ENCODE results near the gene FAM9B.
"Not testable (repeated sequence)": the region's sequence is repeated elsewhere in the genome, so short reads cannot be mapped to it uniquely, and the experiment has no call there.

Gene FAM9B

DNA sequence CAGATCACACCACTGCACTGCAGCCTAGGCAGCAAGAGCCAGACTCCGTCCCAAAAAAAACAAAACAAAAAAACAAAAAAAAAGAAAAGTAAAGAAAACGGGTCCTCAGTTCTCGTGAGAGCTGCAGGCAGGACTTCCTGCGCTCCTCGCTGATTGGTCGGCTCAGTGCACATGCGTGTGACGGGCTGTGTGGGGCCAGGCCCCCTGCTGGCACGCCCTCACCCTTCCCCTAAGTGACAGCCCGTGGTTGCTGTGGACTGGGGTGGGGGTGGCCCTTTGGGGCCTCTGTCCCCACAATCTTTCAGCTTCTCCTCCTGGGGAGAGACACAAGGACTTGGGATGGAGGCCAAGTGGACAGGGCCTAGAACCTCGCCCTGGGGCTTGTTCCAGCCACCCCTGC lies at the start of gene FAM9B:
Gene FAM9B (minus strand): TSS at position 139 of the 400 bp plus-strand sequence. CDS start 1,141 bp downstream, outside the sequence.
- no peak for DNase-seq (ENCODE audit: low read depth in 4 of 4, low spot score in 1 of 4)

DNA sequence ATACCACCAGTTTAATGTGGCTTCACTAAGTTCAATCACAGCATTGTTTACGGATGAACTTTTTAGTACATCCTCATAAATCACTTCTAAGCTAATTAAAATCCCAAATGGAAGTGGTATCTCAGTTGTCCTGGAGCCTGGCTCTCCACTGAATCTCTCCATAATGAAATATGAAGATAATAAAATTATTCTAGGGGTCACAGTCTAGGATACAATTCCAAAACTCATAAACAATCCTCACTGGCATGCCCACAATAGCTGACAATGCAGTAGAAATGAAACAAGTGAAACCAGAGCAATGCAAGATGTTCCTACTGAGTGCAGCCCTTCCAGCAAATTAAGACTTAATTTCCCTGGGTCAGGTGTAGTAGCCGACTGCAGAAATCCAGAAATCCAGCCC lies 47.3 kb upstream of the FAM9B start:
- no peak for DNase-seq (ENCODE audit: low read depth in 4 of 4, low spot score in 1 of 4)

DNA sequence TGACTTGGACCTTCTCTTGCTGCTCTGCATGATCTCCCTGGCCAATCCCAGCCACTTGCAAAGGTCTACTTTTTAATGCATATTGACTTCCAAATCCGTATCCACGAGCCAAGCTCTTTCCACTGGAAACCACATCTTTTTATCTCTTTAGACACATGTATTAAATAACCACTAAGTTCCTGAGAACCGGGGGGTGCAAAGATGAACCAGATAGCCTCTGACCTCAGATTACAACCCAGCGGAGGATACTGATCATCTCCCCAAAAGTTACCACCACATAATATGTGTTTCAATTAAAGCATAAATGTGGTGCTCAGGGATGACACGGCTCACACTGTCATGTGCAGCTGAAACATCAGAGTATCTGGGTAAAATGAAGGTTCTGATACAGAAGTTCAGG lies 40.4 kb upstream of the FAM9B start:
- DNase-seq (ENCODE audit: low read depth in 4 of 4, low spot score in 1 of 4) = no peak

DNA sequence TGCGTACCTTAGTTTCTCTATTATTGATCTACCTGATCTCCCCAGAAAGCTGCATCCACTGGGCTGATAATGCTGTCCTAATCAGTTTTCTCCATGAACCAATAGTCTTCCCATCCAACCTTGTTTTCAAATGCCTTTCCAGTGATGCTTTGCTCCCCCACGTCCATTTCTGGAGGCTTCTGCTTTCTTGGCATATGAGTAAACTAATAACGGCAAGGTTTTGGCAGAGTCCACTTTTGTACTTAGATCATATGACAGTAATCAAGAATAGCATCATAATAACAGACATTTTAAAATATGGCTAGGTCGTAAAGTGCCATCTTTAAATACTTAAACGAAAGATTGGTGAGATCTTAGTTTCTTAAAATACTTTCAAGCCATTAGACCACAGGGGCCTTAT lies 38.4 kb upstream of the FAM9B start:
- no peak for DNase-seq (ENCODE audit: low read depth in 4 of 4, low spot score in 1 of 4)

DNA sequence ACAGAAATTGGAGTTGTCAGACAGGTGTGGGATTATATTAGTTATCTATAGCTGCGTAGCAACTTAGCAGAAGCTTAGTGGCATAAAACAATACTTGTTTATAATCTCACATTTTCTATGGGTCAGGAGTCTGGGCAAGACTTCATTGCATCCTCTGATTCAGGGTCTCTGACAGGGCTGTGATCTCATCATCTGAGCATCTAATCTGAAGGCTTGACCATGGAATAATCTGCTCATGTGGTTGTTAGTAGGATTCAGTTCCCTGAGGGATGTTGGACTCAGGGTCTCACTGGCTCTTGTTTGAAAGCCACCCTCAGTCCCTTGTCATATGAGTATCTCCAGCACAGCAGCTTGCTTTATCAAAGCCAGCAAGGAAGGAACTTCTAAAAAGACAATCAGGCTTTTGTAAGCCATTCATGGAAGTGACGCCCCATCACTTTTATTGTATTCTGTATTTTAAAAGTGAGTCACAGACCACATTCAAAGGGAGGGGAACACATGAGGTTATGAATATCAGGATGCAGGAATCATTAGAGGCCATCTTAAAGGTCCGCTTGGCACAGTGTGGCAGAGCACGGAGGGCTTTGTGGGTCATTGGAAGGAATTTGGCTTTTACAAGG lies 37.2 kb upstream of the FAM9B start:
- no peak for DNase-seq (ENCODE audit: low read depth in 4 of 4, low spot score in 1 of 4)

DNA sequence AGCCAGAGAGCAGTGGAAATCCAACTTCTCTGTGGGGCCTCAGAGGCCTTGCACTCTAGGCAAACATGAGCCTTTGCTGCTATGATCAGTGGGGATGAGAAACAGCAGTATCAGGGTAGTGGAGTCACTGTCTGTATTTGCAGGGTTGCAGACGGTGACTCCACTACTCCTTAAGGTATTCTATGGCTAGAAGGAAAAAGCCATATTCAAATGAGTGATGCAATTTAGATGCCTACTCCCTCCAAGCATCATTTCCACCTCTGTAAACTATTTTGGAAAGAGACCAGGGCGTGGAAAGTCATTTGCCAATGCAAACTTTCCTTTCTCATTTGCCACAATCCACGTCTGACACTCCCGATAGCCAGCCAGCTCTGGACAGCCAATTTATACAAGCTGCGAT lies 35.6 kb upstream of the FAM9B start:
- no peak for DNase-seq (ENCODE audit: low read depth in 4 of 4, low spot score in 1 of 4)

DNA sequence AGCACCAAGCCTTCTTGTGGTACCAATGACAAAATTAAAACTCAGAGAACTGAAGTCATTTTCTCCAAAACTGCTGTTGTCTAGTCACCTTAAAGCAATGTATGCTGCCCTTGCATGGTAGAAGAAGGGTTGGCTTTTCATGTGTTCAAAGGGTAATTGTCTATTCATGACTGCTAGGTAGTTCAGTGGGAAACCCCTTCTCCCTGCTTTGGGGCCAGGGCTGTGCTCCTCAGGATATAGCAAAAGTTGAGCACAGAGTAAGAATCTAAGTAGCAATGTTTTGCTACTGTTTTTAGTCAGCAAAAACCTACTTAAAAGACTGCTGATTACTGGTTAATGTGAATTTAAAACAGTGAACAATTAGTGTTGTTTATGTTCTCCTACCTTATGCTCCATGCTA lies 30.8 kb upstream of the FAM9B start:
- DNase-seq (ENCODE audit: low read depth in 4 of 4, low spot score in 1 of 4) = no peak

DNA sequence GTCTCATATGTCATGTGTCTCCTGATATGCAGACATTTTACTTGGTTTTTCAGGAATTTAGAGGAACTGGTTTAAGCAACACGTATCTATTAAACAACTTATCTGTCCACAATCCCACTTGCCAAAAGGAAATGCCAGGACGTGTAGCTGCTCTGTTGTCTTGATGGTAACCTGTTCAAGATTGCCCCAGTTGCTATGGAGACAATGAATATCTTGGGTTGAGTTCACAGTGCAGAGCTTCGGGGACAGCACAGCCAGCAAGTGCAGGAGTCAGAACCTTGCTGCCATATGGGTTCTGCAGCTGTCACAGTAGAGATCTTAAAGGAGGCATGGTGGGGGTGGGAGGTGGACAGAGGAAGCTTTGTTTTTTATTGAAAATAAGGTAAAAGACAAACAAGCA lies 28.7 kb upstream of the FAM9B start:
- DNase-seq (ENCODE audit: low read depth in 4 of 4, low spot score in 1 of 4) = no peak

DNA sequence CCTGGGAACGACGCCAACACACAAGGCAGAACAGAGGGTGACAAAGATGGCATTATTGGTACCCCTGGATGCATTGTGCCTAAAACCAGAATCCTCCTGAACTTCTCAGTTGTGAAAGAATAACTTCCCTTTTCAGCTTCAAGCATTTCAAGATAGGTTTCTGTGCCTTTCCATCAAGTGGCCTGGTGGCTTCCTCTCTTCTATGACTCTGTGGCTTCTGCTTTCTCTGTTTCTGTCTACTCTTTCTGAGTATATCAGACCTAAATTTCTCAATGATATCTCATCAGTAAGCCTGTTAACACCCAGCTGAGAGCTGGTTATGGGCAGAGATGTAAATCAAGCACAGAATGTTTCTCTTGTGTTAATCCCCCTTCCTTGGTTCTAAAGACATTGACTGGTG lies 21.4 kb upstream of the FAM9B start:
- no peak for DNase-seq (ENCODE audit: low read depth in 4 of 4, low spot score in 1 of 4)

DNA sequence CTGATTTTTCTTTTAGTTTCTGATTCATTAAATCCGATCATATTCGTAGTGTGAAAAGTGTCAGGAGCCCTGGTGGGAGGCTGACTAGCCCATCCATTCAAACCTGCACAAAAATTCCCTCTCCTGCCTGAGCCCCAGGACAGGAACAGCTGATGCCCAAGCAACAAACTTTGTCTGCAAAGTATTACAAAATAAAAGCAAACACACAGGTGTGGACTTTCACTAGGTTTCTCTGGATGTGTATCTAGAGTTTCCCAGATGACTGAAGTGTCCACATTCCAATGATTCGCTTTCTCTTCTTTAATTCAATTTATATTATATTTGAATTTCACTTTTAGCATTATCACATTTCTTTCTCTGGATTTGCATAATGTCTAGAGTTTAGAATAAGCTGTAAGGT lies 18.2 kb upstream of the FAM9B start:
- no peak for DNase-seq (ENCODE audit: low read depth in 4 of 4, low spot score in 1 of 4)

DNA sequence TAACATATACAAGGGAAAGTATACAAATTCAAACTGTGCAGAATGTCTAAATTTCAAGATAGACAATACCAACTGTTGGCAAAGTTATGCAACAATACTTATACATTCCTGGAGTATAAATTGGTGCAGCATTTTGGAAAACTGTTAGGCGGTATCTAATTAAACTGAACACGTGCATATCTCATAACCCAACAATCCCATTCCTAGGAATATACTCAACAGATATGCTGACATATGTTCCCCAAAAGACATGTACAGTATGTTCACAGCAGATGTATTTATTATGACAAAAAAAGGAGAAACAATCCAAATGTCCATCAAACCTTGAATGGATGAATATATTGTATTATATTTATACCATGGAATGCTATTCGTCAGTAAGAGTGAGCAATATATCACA lies 16.4 kb upstream of the FAM9B start:
- DNase-seq (ENCODE audit: low read depth in 4 of 4, low spot score in 1 of 4) = no peak

DNA sequence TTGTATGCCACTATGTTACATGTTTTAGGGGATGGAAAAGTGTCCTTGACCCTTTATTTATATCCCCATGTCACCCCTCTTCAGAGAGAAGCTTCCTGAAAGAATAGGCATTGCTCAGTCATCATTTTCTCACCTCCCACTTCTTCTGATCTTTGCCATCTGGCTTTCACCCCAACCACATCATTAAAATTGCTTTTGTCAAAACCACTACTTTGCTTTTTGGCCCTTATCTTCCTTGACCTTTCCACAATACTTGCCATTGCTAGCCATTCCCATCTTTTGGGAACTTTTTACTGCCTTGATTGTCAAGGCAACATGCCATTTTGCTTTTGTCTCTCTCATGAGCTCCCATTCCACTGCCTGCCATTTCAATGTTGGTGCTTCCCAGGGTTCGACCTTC lies 14.9 kb upstream of the FAM9B start:
- no peak for DNase-seq (ENCODE audit: low read depth in 4 of 4, low spot score in 1 of 4)

DNA sequence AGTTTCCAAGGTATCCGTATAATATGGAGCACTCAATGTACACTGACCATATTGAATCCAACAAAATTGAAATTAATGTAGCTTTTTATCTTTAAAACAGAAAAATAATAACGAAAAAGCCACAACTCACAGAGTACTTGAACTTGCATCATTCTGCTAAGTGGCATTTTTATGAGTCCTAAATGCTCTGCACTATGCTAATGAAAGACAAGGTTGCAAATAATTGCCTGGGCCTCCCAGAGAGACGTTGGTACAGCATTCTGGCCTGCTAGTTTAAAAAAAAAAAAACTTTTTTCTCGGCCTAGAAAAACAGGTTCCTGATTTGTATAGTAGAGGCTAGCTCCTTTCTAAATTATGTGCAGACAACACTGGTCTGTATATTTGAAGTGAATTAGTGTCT lies 4.3 kb upstream of the FAM9B start:
- DNase-seq (ENCODE audit: low read depth in 4 of 4, low spot score in 1 of 4) = no peak

DNA sequence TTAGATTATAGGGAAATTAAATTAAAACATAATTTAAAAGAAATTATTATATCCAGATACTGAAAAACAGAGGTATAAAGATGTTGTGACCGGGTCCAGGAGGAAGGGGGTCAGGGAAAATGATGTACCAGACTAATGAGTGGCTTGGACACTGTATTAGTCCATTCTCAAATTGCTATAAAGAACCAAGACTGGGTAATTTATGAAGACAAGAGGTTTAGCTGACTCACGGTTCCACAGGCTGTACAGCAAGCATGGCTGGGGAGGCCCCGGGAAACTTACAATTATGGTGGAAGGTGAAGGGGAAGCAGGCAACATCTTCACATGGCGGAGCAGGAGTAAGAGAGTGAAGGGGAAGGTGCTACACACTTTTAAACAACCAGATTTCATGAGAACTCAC lies 3.4 kb upstream of the FAM9B start:
- no peak for DNase-seq (ENCODE audit: low read depth in 4 of 4, low spot score in 1 of 4)

DNA sequence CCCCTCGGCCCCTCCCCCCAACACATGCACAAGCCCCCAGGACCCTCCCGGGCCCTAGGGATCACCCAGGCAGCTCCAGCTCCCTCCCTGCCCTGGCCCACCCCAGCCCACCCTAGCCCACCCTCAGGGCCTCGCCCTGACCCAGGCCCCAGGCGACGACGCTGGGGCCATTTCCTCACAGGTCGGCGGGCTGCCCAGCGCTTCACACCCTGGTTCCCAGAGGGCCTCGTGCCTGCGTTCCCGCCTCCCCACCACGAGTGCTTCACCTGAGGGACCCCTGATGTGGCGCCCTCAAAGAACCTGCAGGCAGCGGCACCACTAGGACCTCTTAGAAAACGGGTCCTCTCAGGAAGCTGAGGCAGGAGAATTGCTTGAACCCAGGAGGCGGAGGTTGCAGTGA lies 341 bp downstream of the FAM9B start:
- no peak for DNase-seq (ENCODE audit: low read depth in 4 of 4, low spot score in 1 of 4)

DNA sequence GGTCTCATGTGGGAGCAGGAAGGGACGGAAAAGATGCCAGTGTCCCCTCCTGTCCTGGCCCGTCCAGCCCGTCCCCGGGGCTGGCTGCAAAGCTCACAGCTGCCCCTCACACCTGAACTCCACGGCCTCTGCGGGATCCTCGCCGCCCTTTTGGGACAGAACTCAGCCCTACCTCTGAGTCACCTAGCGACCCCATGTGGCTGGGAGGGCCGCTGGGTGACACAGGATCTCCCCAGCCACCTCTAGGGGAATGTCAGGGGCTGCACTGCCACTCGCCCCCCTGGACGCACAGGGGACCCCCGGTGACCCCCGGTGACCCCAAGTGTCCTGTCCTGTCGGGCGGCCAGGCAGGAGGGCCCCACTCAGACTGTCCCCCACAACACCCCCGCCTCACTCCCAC lies 748 bp downstream of the FAM9B start:
- DNase-seq (ENCODE audit: low read depth in 4 of 4, low spot score in 1 of 4) = no peak

DNA sequence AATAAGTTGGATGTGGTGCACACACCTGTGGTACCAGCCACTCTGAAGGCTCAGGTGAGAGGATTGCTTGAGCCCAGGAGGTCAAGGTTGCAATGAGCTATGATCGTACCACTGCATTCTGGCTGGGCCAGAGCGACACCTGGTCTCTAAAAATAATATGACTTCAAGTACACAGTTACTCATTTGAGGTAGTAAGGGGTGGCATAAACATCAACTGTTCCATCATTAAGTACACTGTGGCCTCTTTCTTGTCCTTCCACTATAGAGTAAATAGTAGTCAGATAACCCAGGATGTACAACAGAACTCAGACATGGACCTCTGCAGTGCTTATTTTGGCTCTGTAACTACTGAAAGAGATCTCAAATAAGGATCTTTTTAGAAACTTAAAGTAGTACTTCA lies 10.6 kb downstream of the FAM9B start:
- DNase-seq (ENCODE audit: low read depth in 4 of 4, low spot score in 1 of 4) = no peak

DNA sequence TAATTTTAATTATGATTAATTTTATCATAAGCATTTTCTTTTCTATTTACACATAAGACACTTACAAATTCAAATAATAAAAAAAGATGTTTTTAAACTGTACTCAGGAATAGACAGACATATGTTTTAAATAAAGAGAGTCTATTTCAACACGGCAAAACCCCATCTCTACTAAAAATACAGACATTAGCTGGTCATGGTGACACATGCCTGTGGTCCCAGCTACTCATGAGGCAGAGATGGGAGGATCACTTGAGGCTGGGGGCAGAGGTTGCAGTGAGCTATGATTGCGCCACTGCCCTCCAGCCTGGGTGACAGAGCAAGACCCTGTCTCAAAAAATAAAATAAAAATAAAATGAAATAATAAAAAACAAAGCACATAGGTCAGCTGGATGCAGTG lies 14.8 kb downstream of the FAM9B start:
- no peak for DNase-seq (ENCODE audit: low read depth in 4 of 4, low spot score in 1 of 4)

DNA sequence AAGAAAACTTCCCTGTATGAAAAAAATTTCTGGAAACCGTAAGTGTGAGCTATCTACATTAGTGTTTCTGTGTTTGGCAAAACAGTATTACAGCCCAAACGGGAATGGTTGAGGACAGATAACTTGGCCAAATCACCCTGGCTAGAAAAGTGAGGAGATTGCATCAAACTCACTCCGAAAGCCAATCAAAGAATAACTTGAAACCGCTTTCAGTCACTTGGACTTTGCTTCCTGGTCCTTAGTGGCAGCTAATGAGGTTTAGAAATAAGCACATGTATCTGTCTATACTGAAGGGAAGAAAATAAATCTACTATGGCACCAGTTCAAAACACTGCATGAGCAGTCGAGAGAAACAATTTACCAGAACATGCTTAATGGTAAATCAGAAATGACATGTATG lies 15.6 kb downstream of the FAM9B start:
- not testable (repeated sequence) for DNase-seq (ENCODE audit: low read depth in 4 of 4, low spot score in 1 of 4)

DNA sequence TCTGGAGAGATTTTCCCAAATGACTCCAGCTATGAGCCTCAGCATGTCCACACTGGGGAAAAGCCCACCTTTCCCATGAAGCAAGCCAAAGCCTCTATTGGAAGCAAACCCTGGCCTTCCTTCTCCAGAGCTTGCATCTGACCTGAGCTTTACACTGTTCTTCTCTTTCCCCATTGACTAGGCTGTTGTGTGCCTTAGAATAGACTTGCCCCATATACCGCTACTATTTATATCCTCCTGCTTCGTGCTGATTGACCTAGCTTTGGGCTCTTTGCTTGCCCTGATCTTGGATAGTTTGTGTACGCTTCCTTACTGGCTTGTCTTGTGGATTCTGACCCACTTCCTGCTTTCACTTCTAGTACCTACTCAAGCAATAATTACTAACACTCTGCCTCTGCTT lies 30.9 kb downstream of the FAM9B start:
- no peak for DNase-seq (ENCODE audit: low read depth in 4 of 4, low spot score in 1 of 4)

DNA sequence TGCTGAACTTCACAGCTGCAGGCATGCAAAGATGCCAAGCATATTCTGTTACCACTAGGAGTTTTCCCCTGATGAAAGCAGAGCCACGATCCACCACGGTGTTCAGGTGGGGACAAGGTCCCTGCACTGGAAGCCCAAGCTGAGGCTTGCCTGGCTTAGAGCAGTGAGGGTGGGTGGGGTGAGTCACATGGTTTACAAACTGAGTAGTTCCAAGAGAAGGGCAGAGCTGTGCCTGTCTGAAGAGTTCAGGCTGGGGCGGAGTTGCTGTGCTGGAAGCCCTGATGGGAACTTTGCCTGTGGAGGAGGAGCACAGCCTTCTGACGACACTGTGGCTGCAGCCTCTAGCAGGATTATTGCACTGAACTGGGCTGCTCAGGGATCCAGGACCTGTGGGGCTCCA lies 45.5 kb downstream of the FAM9B start:
- DNase-seq (ENCODE audit: low read depth in 4 of 4, low spot score in 1 of 4) = peak in 2 of 4 experiments; percentile 7 to 11

DNA sequence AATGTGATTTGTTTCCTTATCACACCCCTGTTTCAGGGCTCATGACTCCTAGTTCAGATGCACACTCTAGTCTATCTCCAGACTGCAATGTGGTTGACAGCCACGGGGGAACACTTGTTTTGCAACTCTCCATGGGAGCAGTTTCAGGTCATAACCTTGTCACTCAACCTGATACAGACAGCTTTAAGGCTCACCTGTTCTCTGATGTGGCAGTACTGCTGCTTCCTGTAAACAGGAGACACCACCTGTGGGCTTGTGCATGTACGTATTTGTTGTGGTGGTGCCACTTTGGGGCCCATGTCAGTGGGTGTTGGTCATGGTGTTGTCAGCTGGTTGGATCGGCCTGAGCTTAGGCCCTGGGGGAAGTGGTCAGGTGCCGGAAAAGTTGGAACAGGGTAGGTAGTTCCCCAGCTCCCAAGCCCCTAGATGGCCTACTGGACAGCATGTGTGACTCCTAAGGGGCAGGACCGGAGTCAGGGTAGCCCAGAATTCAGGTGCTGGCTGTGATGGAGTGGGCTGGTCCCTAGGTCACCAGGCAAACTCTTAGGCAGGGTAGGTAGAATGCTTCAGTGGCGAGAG lies 46.2 kb downstream of the FAM9B start:
- DNase-seq (ENCODE audit: low read depth in 4 of 4, low spot score in 1 of 4) = no peak

DNA sequence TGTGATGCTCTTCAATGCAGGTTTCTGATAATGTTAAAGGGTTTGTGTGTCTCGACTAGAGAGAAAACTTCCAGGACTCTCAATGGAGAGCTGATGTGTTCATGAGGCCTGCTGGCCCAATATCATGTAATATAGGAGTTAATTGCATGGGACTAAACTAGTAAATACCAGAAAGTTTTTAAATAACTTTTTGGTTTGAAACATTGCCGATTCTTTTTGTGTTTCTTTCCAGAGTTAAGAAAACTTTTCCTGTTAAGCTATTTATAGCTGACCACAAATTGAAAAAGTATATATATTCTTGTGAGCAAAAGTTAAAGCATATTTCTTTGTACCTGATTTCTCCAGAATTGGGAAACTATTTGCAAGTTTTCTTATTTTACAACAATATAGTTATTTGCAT lies 49.7 kb downstream of the FAM9B start:
- DNase-seq (ENCODE audit: low read depth in 4 of 4, low spot score in 1 of 4) = no peak
